HG02852 (cell line): ENCODE data around the gene SAXO1.

Experiments used
- ATAC-seq: cut with Tn5 transposase; IDR thresholded peaks from one replicate; pipeline ENCODE4 v1.9.1; 2021; ENCODE audit warnings: mild to moderate bottlenecking, moderate library complexity; ENCODE audit not compliant: unreplicated experiment

SAXO1 gene

GRCh38 chr9:18888290-18888689 is 144.7 kb downstream of the SAXO1 start:
- ATAC-seq: no peak

DNA sequence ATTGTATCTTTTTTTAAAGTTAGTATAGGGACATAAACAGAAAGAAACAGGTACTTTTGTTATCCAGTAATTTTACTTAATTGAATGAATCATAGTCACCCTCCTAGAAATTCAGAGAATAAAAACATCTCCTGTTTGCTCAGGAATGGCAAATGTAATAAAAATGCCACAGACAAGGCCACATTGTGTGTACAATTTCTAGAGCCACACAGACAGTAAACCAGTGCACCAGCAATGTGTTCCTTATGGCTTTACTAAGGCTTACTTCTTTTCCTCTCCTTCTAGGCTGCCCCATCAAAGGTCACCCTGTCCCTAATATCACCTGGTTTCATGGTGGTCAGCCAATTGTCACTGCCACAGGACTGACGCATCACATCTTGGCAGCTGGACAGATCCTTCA is 145.5 kb downstream of the SAXO1 start:
- no peak for ATAC-seq

- no peak for ATAC-seq
These were observed 151.3 kb downstream of the SAXO1 start for GRCh38 chr9:18881758-18882157.

DNA sequence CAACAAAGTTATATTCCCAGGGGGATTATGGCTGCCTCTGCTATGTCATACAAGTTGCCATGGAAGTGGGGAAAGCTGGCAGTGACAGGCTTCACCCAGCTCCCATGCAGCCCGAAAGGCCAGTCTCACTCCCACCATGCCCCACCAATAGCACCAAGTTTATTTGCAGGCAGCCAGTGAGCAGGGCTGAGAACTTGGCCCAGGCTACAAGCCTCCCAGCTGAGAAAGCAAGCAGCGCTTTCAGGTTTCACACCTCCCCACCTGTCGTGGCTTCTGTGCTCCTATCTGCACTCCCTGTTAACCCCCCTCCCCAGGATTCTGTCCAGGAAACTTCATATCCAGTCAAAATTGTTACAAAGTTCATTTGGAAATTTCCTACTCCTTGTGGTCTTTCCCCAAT is 155.0 kb downstream of the SAXO1 start:
- ATAC-seq: no peak
